Right lobe of liver (tissue), 4 donors: ENCODE data around the gene CEP128.

Experiments
- POLR2A ChIP-seq: fragments of 450-650 bp; IDR thresholded peaks from one replicate; pipeline ENCODE4 v1.6.1; 2017; ENCODE audit warnings: antibody characterized with exemption, mild to moderate bottlenecking
- TF ChIP-seq, protein P1 (sequence below), 4 donors: fragments of 200-600 bp in 3 of 4; fragments of 450-650 bp in 1 of 4; IDR thresholded peaks; one replicate each; pipeline versions ENCODE4 v1.5.1 to v1.8.0; 2016 to 2022; ENCODE audit warnings: antibody characterized with exemption in 4 of 4, mild to moderate bottlenecking in 2 of 4
- donor health status: DM: no; HTN: no; CAD: no.
- donor health status: DM: no; HTN: no; CAD: no.
- donor health status: DM: no; HTN: yes; CAD: no.

DNA sequence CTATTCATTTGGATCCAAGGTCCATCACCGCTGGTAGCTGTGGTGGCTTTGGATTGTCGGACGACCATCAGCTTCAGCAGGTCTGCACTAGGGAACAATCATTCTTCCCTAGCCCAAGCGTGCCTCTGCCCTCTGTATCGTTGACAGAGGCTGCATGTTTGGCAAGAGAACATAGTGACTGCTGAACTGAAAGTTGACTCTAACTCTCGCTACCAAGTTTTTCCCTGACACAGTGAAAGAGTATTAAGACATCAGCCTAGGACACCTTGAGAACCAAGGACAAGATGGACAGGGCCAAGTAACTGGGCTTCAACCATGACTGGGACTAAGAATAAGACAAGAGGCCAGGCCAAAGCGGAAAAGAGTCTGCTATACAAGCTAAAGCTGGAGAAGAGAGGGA, 40.1 kb upstream of the CEP128 start:
- TF ChIP-seq, protein P1, sequence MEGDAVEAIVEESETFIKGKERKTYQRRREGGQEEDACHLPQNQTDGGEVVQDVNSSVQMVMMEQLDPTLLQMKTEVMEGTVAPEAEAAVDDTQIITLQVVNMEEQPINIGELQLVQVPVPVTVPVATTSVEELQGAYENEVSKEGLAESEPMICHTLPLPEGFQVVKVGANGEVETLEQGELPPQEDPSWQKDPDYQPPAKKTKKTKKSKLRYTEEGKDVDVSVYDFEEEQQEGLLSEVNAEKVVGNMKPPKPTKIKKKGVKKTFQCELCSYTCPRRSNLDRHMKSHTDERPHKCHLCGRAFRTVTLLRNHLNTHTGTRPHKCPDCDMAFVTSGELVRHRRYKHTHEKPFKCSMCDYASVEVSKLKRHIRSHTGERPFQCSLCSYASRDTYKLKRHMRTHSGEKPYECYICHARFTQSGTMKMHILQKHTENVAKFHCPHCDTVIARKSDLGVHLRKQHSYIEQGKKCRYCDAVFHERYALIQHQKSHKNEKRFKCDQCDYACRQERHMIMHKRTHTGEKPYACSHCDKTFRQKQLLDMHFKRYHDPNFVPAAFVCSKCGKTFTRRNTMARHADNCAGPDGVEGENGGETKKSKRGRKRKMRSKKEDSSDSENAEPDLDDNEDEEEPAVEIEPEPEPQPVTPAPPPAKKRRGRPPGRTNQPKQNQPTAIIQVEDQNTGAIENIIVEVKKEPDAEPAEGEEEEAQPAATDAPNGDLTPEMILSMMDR (IDR thresholded peaks at IDR 0.05) = no peak
- no peak for TF ChIP-seq POLR2A
